Measurements from ENCODE around the gene ABHD2. TPM values are rescaled to one million over a fixed set of nuclear protein-coding genes. Genes with fewer than 3 reads are reported as not detected.
A peak's percentile ranks its signal among the peaks of the same experiment; 100 is the strongest.

The ABHD2 gene
- total and polyA plus RNA-seq, 9 of the 15 experiments (the other 6 are each of a cell fraction or from before 2014, with no cell fraction given): 16.9 to 99.8 (median 47.5) TPM

DNA sequence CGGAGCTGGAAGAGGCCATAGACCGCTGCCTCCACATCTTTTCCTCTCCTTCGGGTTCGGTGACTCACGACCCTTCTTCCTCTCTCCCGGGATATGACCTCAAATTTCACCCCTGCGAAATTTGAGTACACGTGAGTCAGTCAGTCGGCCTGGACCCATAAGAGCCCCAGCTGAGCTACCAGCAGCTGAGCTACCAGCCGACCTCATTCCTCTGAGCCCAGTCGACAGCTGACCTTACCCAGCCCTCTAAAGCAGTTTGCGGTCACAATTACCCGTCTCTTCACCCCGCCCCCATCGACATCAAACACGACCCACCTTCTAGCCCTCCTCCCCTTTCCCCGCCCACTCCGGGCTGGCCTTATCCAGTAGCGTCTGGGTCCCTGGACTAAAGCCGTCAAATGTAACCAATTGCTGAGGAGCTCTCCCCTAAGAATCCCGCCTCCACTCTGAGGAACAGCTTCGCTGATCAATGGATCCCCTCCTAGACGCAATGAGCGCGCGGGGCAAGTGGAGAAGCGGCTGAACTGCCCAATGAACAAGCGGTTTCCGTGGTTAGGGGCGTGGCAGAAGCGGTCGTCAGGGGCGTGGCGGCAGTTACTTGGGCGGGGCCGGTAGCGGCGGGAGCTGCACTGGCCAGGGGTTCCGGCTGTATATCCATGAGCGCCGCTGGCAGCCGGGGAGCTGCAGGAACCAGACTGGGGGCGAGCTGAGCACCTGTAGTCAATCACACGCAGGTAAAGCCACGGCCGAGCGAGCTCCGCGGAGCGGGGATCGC is at the start of gene ABHD2 (continued):
- TF ChIP-seq FOXK2 (conservative IDR thresholded peaks at IDR 0.05 in 1 of 2, IDR thresholded peaks at IDR 0.05 in 1 of 2; ENCODE audit: low read depth in 2 of 2) (peak; percentile 46 to 49; a peak in 3 of 4 replicates), ZNF586 (CRISPR knock-in tag; conservative IDR thresholded peaks at IDR 0.05) (no peak), PHB (CRISPR knock-in tag; IDR thresholded peaks at IDR 0.05) (no peak), ZSCAN32 (CRISPR knock-in tag; IDR thresholded peaks at IDR 0.05) (no peak), NR2C1 (IDR thresholded peaks at IDR 0.05) (no peak; the same call in 1 of the 2 replicates), NR2C1 (tag; IDR thresholded peaks at IDR 0.05) (peak; percentile 63)
- TF ChIP-seq, protein P1, sequence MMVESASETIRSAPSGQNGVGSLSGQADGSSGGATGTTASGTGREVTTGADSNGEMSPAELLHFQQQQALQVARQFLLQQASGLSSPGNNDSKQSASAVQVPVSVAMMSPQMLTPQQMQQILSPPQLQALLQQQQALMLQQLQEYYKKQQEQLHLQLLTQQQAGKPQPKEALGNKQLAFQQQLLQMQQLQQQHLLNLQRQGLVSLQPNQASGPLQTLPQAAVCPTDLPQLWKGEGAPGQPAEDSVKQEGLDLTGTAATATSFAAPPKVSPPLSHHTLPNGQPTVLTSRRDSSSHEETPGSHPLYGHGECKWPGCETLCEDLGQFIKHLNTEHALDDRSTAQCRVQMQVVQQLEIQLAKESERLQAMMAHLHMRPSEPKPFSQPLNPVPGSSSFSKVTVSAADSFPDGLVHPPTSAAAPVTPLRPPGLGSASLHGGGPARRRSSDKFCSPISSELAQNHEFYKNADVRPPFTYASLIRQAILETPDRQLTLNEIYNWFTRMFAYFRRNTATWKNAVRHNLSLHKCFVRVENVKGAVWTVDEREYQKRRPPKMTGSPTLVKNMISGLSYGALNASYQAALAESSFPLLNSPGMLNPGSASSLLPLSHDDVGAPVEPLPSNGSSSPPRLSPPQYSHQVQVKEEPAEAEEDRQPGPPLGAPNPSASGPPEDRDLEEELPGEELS (CRISPR knock-in tag; IDR thresholded peaks at IDR 0.05; ENCODE audit: borderline replicate concordance): no peak

DNA sequence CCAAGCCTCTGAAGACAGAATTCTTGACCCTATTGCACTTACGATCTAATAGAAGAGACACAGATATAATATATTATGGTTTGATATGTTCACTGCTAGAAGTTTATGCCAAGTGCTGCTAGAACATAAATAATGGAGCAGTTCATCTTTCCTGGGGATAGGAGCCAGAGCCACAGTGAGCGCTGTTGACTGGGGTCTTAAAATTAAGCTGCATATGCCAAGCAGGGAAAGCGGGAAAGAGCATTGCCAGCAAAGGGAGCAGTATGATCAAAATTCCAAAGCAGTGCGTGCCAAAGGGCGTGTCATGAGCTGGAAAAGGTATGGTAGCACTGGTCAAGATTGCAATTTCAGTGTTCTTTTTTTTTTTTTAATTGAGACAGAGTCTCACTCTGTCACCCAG is 49.1 kb upstream of the ABHD2 start:
- intact Hi-C loops (cut with micrococcal nuclease) (no loop called here), in situ Hi-C loops (cut with MboI) (no loop called here)
- H2AFZ ChIP-seq (ENCODE audit: low read depth, low read length): no peak overlapping the region
- H3K27ac ChIP-seq (ENCODE audit: extremely low read depth, low read depth, low read length): no peak overlapping the region
- H3K9ac ChIP-seq (ENCODE audit: insufficient read depth in 1 of 2, low read depth in 2 of 2, low read length in 2 of 2): no peak overlapping the region
- ChIA-PET CTCF (ENCODE audit: low intra/inter-chr PET ratio) (no interaction called here), POLR2A (interaction anchor here (0.6 to 1.0 kb wide), 2 partner anchors 79 to 127 kb away, joined by 4 read pairs; no protein-coding TSS in a partner anchor)
- H4K20me1 ChIP-seq (replicated peaks; ENCODE audit: control insufficient read depth, insufficient read depth, low read length): no peaks in the 10 kb centered on the region
- 48% methylated on average over 5 of the region's 5 CpGs for WGBS (ENCODE audit: insufficient coverage, low coverage, missing lambda C conversion rate)
- no peaks in the 10 kb centered on the region for H3K36me3 ChIP-seq (ENCODE audit: control insufficient read depth, insufficient read depth, low read length)
- H3K4me1 ChIP-seq (replicated peaks in 1 of 2; ENCODE audit: control insufficient read depth in 2 of 2, insufficient read depth in 2 of 2, low read length in 2 of 2): peaks cover 0 to 11% of the 10 kb centered on the region in 2 experiments; a peak in 3 of 5 replicates
- BruUV-seq (replicated peaks): no TSS peak
- H3K9me3 ChIP-seq (replicated peaks; ENCODE audit: control insufficient read depth, insufficient read depth, low read depth, low read length): no peaks in the 10 kb centered on the region
- no peak overlapping the region for H3K4me2 ChIP-seq (ENCODE audit: insufficient read depth, low read length)
- FAIRE-seq: no peak
- TF ChIP-seq MTA3 (IDR thresholded peaks at IDR 0.05; ENCODE audit: borderline replicate concordance): no peak
- no peaks in the 10 kb centered on the region for H3K79me2 ChIP-seq (ENCODE audit: control insufficient read depth, insufficient read depth, low read length)
- no peak for ATAC-seq
- H3K9me1 ChIP-seq (ENCODE audit: control insufficient read depth, insufficient read depth, low read length): no peaks in the 10 kb centered on the region
- H3K27me3 ChIP-seq (ENCODE audit: control insufficient read depth in 2 of 2, insufficient read depth in 2 of 2, low read length in 2 of 2): peaks cover 6 to 10% of the 10 kb centered on the region in 2 experiments; a peak in 2 of 5 replicates
- H3K4me3 ChIP-seq: no peak overlapping the region
- DNase-seq (ENCODE audit: extremely low read depth in 1 of 4, low spot score in 3 of 4): no peak
